ENCODE data around the gene PTDSS2. TPM values are rescaled to one million over a fixed set of nuclear protein-coding genes. Genes with fewer than 3 reads are reported as not detected.

Gene PTDSS2
- total and polyA plus RNA-seq, 9 of the 15 experiments (the other 6 are each of a cell fraction or from before 2014, with no cell fraction given): 0.45 to 53.9 (median 17.2) TPM

GRCh38 chr11:447923-448731, 2.0 kb upstream of the PTDSS2 start (continued):
- TF ChIP-seq ZNF589 (CRISPR knock-in tag; IDR thresholded peaks at IDR 0.05; ENCODE audit: low read depth) (no peak), HNRNPL (IDR thresholded peaks at IDR 0.05; ENCODE audit: low read depth, low read length) (no peak), CXXC5 (CRISPR knock-in tag; IDR thresholded peaks at IDR 0.05) (peak; percentile 87), SIX5 (IDR thresholded peaks at IDR 0.05; ENCODE audit: borderline replicate concordance in 1 of 2, insufficient read depth in 1 of 2, low read depth in 1 of 2, low read length in 2 of 2) (no peak), E2F8 (IDR thresholded peaks at IDR 0.05; ENCODE audit: low read depth, partially characterized antibody) (no peak), TFAM (CRISPR knock-in tag; conservative IDR thresholded peaks at IDR 0.05) (no peak), SIN3B (IDR thresholded peaks at IDR 0.05; ENCODE audit: low read depth) (peak; percentile 56; the same call in 1 of the 2 replicates), ZBTB1 (CRISPR knock-in tag; IDR thresholded peaks at IDR 0.05; ENCODE audit: borderline replicate concordance, low read depth) (peak; percentile 73; the same call in 1 of the 2 replicates), JUN (IDR thresholded peaks at IDR 0.05; ENCODE audit: borderline replicate concordance, low read depth, low read length) (peak; percentile 27; the same call in 1 of the 2 replicates), JUN (CRISPR knock-in tag; IDR thresholded peaks at IDR 0.05; ENCODE audit: borderline replicate concordance) (0 out of 2 replicates have a peak, but pooled peaks have one; percentile 36), RHOXF2B (CRISPR knock-in tag; conservative IDR thresholded peaks at IDR 0.05) (no peak), RFX7 (CRISPR knock-in tag; IDR thresholded peaks at IDR 0.05) (no peak), PATZ1 (CRISPR knock-in tag; IDR thresholded peaks at IDR 0.05; ENCODE audit: borderline replicate concordance) (no peak), GMEB1 (CRISPR knock-in tag; IDR thresholded peaks at IDR 0.05) (peak; percentile 59; the same call in 1 of the 2 replicates), SOX6 (IDR thresholded peaks at IDR 0.05) (0 out of 2 replicates have a peak, but pooled peaks have one; percentile 7), ZNF766 (CRISPR knock-in tag; conservative IDR thresholded peaks at IDR 0.05) (no peak), ETV5 (CRISPR knock-in tag; IDR thresholded peaks at IDR 0.05; ENCODE audit: low read depth) (peak; percentile 23; the same call in 1 of the 2 replicates), GABPB1 (CRISPR knock-in tag; IDR thresholded peaks at IDR 0.05) (peak; percentile 87), TOE1 (IDR thresholded peaks at IDR 0.05; ENCODE audit: borderline replicate concordance) (peak; percentile 38; the same call in 1 of the 2 replicates), TOE1 (CRISPR knock-in tag; IDR thresholded peaks at IDR 0.05; ENCODE audit: borderline replicate concordance, low read depth) (no peak), RBBP5 (IDR thresholded peaks at IDR 0.05; ENCODE audit: borderline replicate concordance, insufficient read depth, low read length, poor library complexity, severe bottlenecking) (peak; percentile 49)
